ENCODE results near the gene CRYBA2.
A peak's percentile ranks its signal among the peaks of the same experiment; 100 is the strongest.

CRYBA2 gene

GRCh38 chr2:218982586-218983262 is 10.5 kb downstream of the CRYBA2 start:
- no peak for DNase-seq

- no peak for DNase-seq
Observed at GRCh38 chr2:218981881-218982585, 11.2 kb downstream of the CRYBA2 start.

- DNase-seq, result no peak
Observed at GRCh38 chr2:218981390-218981880, 11.8 kb downstream of the CRYBA2 start.

- DNase-seq, result no peak
Observed at GRCh38 chr2:218980735-218981389, 12.4 kb downstream of the CRYBA2 start.

GRCh38 chr2:218979846-218980734 is 13.1 kb downstream of the CRYBA2 start:
- DNase-seq, result peak in 46 of 51 donors; percentile 3 to 80 (median 55)

- no peak for DNase-seq
Observed at GRCh38 chr2:218975060-218975777, 18.0 kb downstream of the CRYBA2 start.

GRCh38 chr2:218970894-218971293 is 22.3 kb downstream of the CRYBA2 start:
- no peak for DNase-seq

- DNase-seq, result peak in 5 of 51 donors; percentile 15 to 51 (median 34)
Observed at GRCh38 chr2:218964041-218964771, 29.0 kb downstream of the CRYBA2 start.

- no peak for DNase-seq
Observed at GRCh38 chr2:218963601-218964000, 29.6 kb downstream of the CRYBA2 start.

GRCh38 chr2:218962859-218963492 is 30.2 kb downstream of the CRYBA2 start:
- peak in 40 of 51 donors; percentile 5 to 84 (median 56) for DNase-seq

- peak in 3 of 51 donors; percentile 15 to 24 (median 24) for DNase-seq
Observed at GRCh38 chr2:218961651-218962570, 31.3 kb downstream of the CRYBA2 start.

- DNase-seq, result no peak
Observed at GRCh38 chr2:218961229-218961628, 32.0 kb downstream of the CRYBA2 start.

GRCh38 chr2:218960309-218961165 is 32.7 kb downstream of the CRYBA2 start:
- DNase-seq, result no peak

GRCh38 chr2:218959761-218960308 is 33.4 kb downstream of the CRYBA2 start:
- DNase-seq, result no peak

GRCh38 chr2:218959141-218959731 is 34.0 kb downstream of the CRYBA2 start, which contains the start of gene CDK5R2:
CDK5R2 (plus strand) TSS chr2:218959666; CDS start chr2:218959821, 155 bp downstream.
- DNase-seq, result peak in 47 of 51 donors; percentile 20 to 89 (median 68)

- DNase-seq, result no peak
Observed at GRCh38 chr2:218958276-218958675, 34.9 kb downstream of the CRYBA2 start.

Data from hypothalamus (tissue), 51 donors.